22Rv1 (cell line): Measurements from ENCODE around the gene SEMA5A.

Experiments used
- CTCF ChIP-seq: fragments of 450-650 bp; IDR thresholded peaks from 2 replicates; pipeline ENCODE4 v1.5.1; 2017; ENCODE audit warnings: mild to moderate bottlenecking
- ZFX ChIP-seq: fragments of 450-650 bp; IDR thresholded peaks from 2 replicates; pipeline ENCODE4 v1.6.1; 2017; ENCODE audit warnings: antibody characterized with exemption, borderline replicate concordance

GRCh38 chr5:9082996-9083395 lies 462.9 kb downstream of the SEMA5A start:
- TF ChIP-seq CTCF = no peak
- no peak for TF ChIP-seq ZFX
